H1 (cell line): ENCODE results near the gene ENPP4. TPM values are rescaled to one million over a fixed set of nuclear protein-coding genes. Genes with fewer than 3 reads are reported as not detected.

Source experiments
- CTCF ChIA-PET: fragments of 300-600 bp; sonication (Branson Sonifier 250); formaldehyde crosslinking; loops from one replicate; lab custom pipeline; 2021; ENCODE audit not compliant: partially characterized antibody; lab: Charles Lee
- POLR2A ChIA-PET: fragments of 300-600 bp; sonication (Branson Sonifier 250); formaldehyde crosslinking; loops from one replicate; lab custom pipeline; 2021; ENCODE audit warnings: inconsistent platforms; ENCODE audit not compliant: partially characterized antibody; lab: Charles Lee
- DNase-seq, 2 experiments: peaks; one replicate each; pipeline versions ENCODE4 v3.0.0 to v3.0.0-alpha.2; 2010 to 2022; ENCODE audit warnings: low spot score in 2 of 2, low read depth in 1 of 2, mixed read lengths in 1 of 2
- FAIRE-seq: peaks from 2 replicates; lab custom pipeline; 2011; peaks lifted over from hg19 to GRCh38; lab: Jason Lieb, UNC
- H2AFZ ChIP-seq: 2 replicates; pipeline ENCODE4 v1.8.1; 2012; ENCODE audit warnings: low read length, inconsistent platforms
- H2AK5ac ChIP-seq: 2 replicates; pipeline ENCODE4 v1.6.1; 2013; ENCODE audit warnings: low read depth, low read length
- H2BK120ac ChIP-seq: replicated peaks from 2 replicates; pipeline ENCODE3; 2013; ENCODE audit warnings: low read depth, low read length, inconsistent platforms
- H2BK12ac ChIP-seq: 2 replicates; pipeline ENCODE4 v1.6.1; 2013; ENCODE audit warnings: low read depth, low read length
- H2BK15ac ChIP-seq: 2 replicates; pipeline ENCODE4 v1.6.1; 2013; ENCODE audit warnings: low read length
- H2BK20ac ChIP-seq: 2 replicates; pipeline ENCODE4 v1.6.1; 2013; ENCODE audit warnings: low read length
- H2BK5ac ChIP-seq: 2 replicates; pipeline ENCODE4 v1.6.1; 2013; ENCODE audit warnings: low read depth, low read length
- H3K14ac ChIP-seq: 2 replicates; pipeline ENCODE4 v1.6.1; 2013; ENCODE audit warnings: inconsistent platforms; ENCODE audit not compliant: insufficient read length
- H3K18ac ChIP-seq: 2 replicates; pipeline ENCODE4 v1.6.1; 2013; ENCODE audit warnings: low read length; ENCODE audit errors: extremely low read depth
- H3K23ac ChIP-seq: 2 replicates; pipeline ENCODE4 v1.6.1; 2013; ENCODE audit warnings: inconsistent platforms; ENCODE audit not compliant: insufficient read length
- H3K23me2 ChIP-seq: 2 replicates; pipeline ENCODE4 v1.6.1; 2013; ENCODE audit warnings: low read depth, low read length
- H3K27ac ChIP-seq: 2 replicates; pipeline ENCODE4 v1.6.1; 2011; ENCODE audit warnings: low read depth, low read length, inconsistent platforms
- H3K27me3 ChIP-seq, 4 experiments: replicated peaks in 1 of 4; 1 replicate in 1 of 4; 2 replicates in 3 of 4; pipeline versions ENCODE4 v1.6.1 to v1.8.1; 2011 to 2013; ENCODE audit warnings: low read length in 3 of 4, mild to moderate bottlenecking in 3 of 4, inconsistent platforms in 2 of 4, mixed read lengths in 2 of 4, moderate library complexity in 1 of 4; ENCODE audit not compliant: control insufficient read depth in 3 of 4, insufficient read depth in 3 of 4; ENCODE audit errors: extremely low read depth in 1 of 4
- H3K36me3 ChIP-seq, 4 experiments: 2 replicates each; pipeline versions ENCODE4 v1.6.1 to v1.8.1; 2011 to 2013; ENCODE audit warnings: mild to moderate bottlenecking in 4 of 4, low read length in 3 of 4, moderate library complexity in 2 of 4, control low read depth in 1 of 4, inconsistent platforms in 1 of 4; ENCODE audit not compliant: insufficient read depth in 4 of 4, control insufficient read depth in 2 of 4
- H3K4ac ChIP-seq: replicated peaks from 2 replicates; pipeline ENCODE3; 2013; ENCODE audit warnings: low read length, low read depth, mixed read lengths, inconsistent platforms; ENCODE audit not compliant: insufficient read length
- H3K4me1 ChIP-seq, 4 experiments: replicated peaks in 1 of 4; 1 replicate in 1 of 4; 2 replicates in 3 of 4; pipeline versions ENCODE4 v1.6.1 to v1.8.1; 2011 to 2013; ENCODE audit warnings: low read length in 3 of 4, inconsistent platforms in 2 of 4, mixed read lengths in 1 of 4; ENCODE audit not compliant: insufficient read depth in 4 of 4, control insufficient read depth in 3 of 4
- H3K4me2 ChIP-seq, 2 experiments: 2 replicates each; pipeline versions ENCODE4 v1.6.1 to v1.8.1; 2011 to 2013; ENCODE audit warnings: low read depth in 2 of 2, low read length in 2 of 2, control low read depth in 1 of 2, inconsistent platforms in 1 of 2, mild to moderate bottlenecking in 1 of 2; ENCODE audit not compliant: insufficient read depth in 1 of 2
- H3K4me3 ChIP-seq, 4 experiments: fragments of 200-600, 300-600 bp in 1 of 4; sonication (generic), shearing (Covaris generic), sonication (Bioruptor Twin) in 1 of 4; 2 replicates each; pipeline versions ENCODE4 v1.5.1 to v1.8.1; 2011 to 2016; ENCODE audit warnings: low read length in 4 of 4, low read depth in 3 of 4, control low read depth in 2 of 4, inconsistent platforms in 2 of 4, mild to moderate bottlenecking in 2 of 4, mixed read lengths in 1 of 4, moderate library complexity in 1 of 4; ENCODE audit not compliant: insufficient read depth in 2 of 4; ENCODE audit errors: extremely low read depth in 1 of 4
- H3K56ac ChIP-seq: replicated peaks from 2 replicates; pipeline ENCODE3; 2013; ENCODE audit warnings: low read depth, mild to moderate bottlenecking, mixed read lengths, low read length, inconsistent platforms; ENCODE audit not compliant: insufficient read length
- H3K79me1 ChIP-seq: 2 replicates; pipeline ENCODE4 v1.6.1; 2013; ENCODE audit warnings: low read depth, low read length, control low read depth
- H3K79me2 ChIP-seq, 2 experiments: 2 replicates each; pipeline versions ENCODE4 v1.6.1 to v1.8.1; 2012 to 2013; ENCODE audit warnings: low read length in 2 of 2, mild to moderate bottlenecking in 2 of 2, inconsistent platforms in 1 of 2; ENCODE audit not compliant: insufficient read depth in 2 of 2, control insufficient read depth in 1 of 2
- H3K9ac ChIP-seq, 4 experiments: replicated peaks in 1 of 4; 1 replicate in 1 of 4; 2 replicates in 3 of 4; pipeline versions ENCODE4 v1.6.1 to v1.8.1; 2011 to 2013; ENCODE audit warnings: low read depth in 3 of 4, low read length in 3 of 4, control low read depth in 2 of 4, mild to moderate bottlenecking in 2 of 4, moderate library complexity in 2 of 4, inconsistent platforms in 1 of 4; ENCODE audit errors: extremely low read depth in 1 of 4
- H3K9me3 ChIP-seq, 2 experiments: 2 replicates each; pipeline versions ENCODE4 v1.6.1 to v1.8.1; 2012 to 2013; ENCODE audit warnings: mild to moderate bottlenecking in 2 of 2, moderate library complexity in 2 of 2, control low read depth in 1 of 2, inconsistent platforms in 1 of 2, low read depth in 1 of 2, low read length in 1 of 2, mixed read lengths in 1 of 2; ENCODE audit not compliant: insufficient read depth in 2 of 2
- H4K20me1 ChIP-seq, 2 experiments: replicated peaks in 1 of 2; 2 replicates each; pipeline versions ENCODE3 to v1.8.1; 2011 to 2013; ENCODE audit warnings: inconsistent platforms in 2 of 2, low read length in 2 of 2, mild to moderate bottlenecking in 1 of 2; ENCODE audit not compliant: insufficient read depth in 2 of 2, control insufficient read depth in 1 of 2
- H4K5ac ChIP-seq: 2 replicates; pipeline ENCODE4 v1.6.1; 2013; ENCODE audit warnings: low read length, low read depth, mixed read lengths, inconsistent platforms; ENCODE audit not compliant: insufficient read length
- H4K8ac ChIP-seq: 2 replicates; pipeline ENCODE4 v1.8.0; 2013; ENCODE audit warnings: mild to moderate bottlenecking, moderate library complexity, low read length, inconsistent platforms; ENCODE audit not compliant: insufficient read depth; ENCODE audit errors: extremely low read depth
- H4K91ac ChIP-seq: replicated peaks from 2 replicates; pipeline ENCODE3; 2013; ENCODE audit warnings: low read length, mixed read lengths, inconsistent platforms; ENCODE audit not compliant: insufficient read length
- HDAC2 ChIP-seq, 2 experiments: fragments of 300-600 bp in 1 of 2; sonication (generic) in 1 of 2; IDR thresholded peaks; 2 replicates each; pipeline ENCODE4 v1.6.1; 2011 to 2012; ENCODE audit warnings: low read depth in 2 of 2, low read length in 2 of 2, mild to moderate bottlenecking in 2 of 2, moderate library complexity in 2 of 2, borderline replicate concordance in 1 of 2, inconsistent platforms in 1 of 2
- WGBS, 2 experiments: shearing (Covaris generic) in 1 of 2; methylation state at CpG; one replicate each; pipeline versions ENCODE4 v1.1.6 to v1.1.7; 2013 to 2015; ENCODE audit warnings: low lambda C conversion rate in 2 of 2, mixed read lengths in 2 of 2, inconsistent platforms in 1 of 2, low coverage in 1 of 2, missing lambda C conversion rate in 1 of 2; ENCODE audit not compliant: insufficient replicate concordance in 2 of 2, insufficient coverage in 1 of 2, insufficient read length in 1 of 2; ENCODE audit errors: extremely low coverage in 1 of 2, missing lambda C conversion rate in 1 of 2; 5-methylcytosine and 5-hydroxymethylcytosine counted together
- polyA plus RNA-seq, 7 experiments: library from polyadenylated mRNA; depleted of rRNA in 3 of 7; stranded (reverse) in 5 of 7; unstranded in 2 of 7; fragments of >200 nt in 5 of 7; fragments of 200-250 nt in 2 of 7; gene quantifications; 1 replicate in 5 of 7; 2 replicates in 1 of 7; 4 replicates in 1 of 7; pipeline versions ENCODE4 v1.2.1 to v1.2.3, GENCODE V29; 2011 to 2013; ENCODE audit warnings: missing spikeins in 2 of 7, mixed read lengths in 2 of 7
- total RNA-seq: library from RNA; stranded (reverse); fragmentation: NEBNext Ultra II Directional; extraction: Animal tissue kit (Norgen Biotek cat#: 25700); gene quantifications from 2 replicates; pipeline ENCODE4 v1.2.1, GENCODE V29; 2021

Gene ENPP4
- total and polyA plus RNA-seq, 2 of the 8 experiments (the other 6 are each of a cell fraction or from before 2014, with no cell fraction given), result 2.0 to 4.4 TPM

GRCh38 chr6:46137387-46137786, 7.6 kb downstream of the ENPP4 start:
- ChIA-PET POLR2A (no interaction called here), CTCF (no interaction called here)
- Histone ChIP-seq H2AFZ (no peak overlapping the region), H3K27ac (no peak overlapping the region), H2BK120ac (no peak overlapping the region), H4K20me1 (no peaks in the 10 kb centered on the region), H3K4ac (no peak overlapping the region), H3K4me2 (no peak overlapping the region), H3K4me3 (no peak overlapping the region), H2BK12ac (no peak overlapping the region), H3K4me1 (no peaks in the 10 kb centered on the region; a peak in 1 of 7 replicates), H3K9ac (no peak overlapping the region), H2BK5ac (no peak overlapping the region), H3K14ac (no peak overlapping the region), H2AK5ac (no peak overlapping the region), H3K9me3 (no peaks in the 10 kb centered on the region), H4K91ac (no peak overlapping the region), H3K36me3 (no peaks in the 10 kb centered on the region), H3K79me1 (no peaks in the 10 kb centered on the region), H3K27me3 (no peaks in the 10 kb centered on the region), H3K23ac (no peak overlapping the region), H3K23me2 (no peaks in the 10 kb centered on the region), H4K8ac (no peak overlapping the region), H3K56ac (no peak overlapping the region), H3K79me2 (no peaks in the 10 kb centered on the region), H3K18ac (no peak overlapping the region), H2BK15ac (no peak overlapping the region), H4K5ac (no peak overlapping the region), H2BK20ac (no peak overlapping the region)
- TF ChIP-seq HDAC2 (IDR thresholded peaks at IDR 0.05; ENCODE audit: borderline replicate concordance in 1 of 2, low read depth in 2 of 2, low read length in 2 of 2), result no peak
- DNase-seq, result no peak
- WGBS, 2 experiments, result 89% methylated on average over 2 of the region's 2 CpGs; no CpG with 5 or more reads in 1 of the 2 experiments
- FAIRE-seq, result no peak
